KBM-7 (cell line): Measurements from ENCODE around the gene ZNF682.
"Not testable (repeated sequence)": the region's sequence is repeated elsewhere in the genome, so short reads cannot be mapped to it uniquely, and the experiment has no call there.

ENCODE experiments used
- DNase-seq: peaks from one replicate; pipeline ENCODE4 v3.0.0-alpha.2; 2015
- in situ Hi-C: fragments of 300-500 bp; cut with MboI; formaldehyde crosslinking; loops from 2 replicates; pipeline ENCODE4 v1.14.3; 2020; ENCODE audit warnings: low sequenced_read_pairs, low pct_unique_long_range_greater_than_20kb, mixed read lengths

The ZNF682 gene

GRCh38 chr19:20039203-20039723, at the start of gene ZNF682:
ZNF682 (minus strand) TSS chr19:20039505; CDS start chr19:20039345, 160 bp downstream.
- DNase-seq = peak; percentile 97
- in situ Hi-C loops = no loop called here

GRCh38 chr19:20082876-20083275, 43.6 kb upstream of the ZNF682 start:
- in situ Hi-C loops = not testable (repeated sequence)

GRCh38 chr19:20082232-20082833, 43.0 kb upstream of the ZNF682 start:
- in situ Hi-C loops, DNase-seq: not testable (repeated sequence)

More at GRCh38 chr19:20082876-20083275, 43.6 kb upstream of the ZNF682 start:
- DNase-seq = not testable (repeated sequence)

GRCh38 chr19:20080656-20081055, 41.4 kb upstream of the ZNF682 start:
- in situ Hi-C loops = no loop called here
- DNase-seq = no peak

DNA sequence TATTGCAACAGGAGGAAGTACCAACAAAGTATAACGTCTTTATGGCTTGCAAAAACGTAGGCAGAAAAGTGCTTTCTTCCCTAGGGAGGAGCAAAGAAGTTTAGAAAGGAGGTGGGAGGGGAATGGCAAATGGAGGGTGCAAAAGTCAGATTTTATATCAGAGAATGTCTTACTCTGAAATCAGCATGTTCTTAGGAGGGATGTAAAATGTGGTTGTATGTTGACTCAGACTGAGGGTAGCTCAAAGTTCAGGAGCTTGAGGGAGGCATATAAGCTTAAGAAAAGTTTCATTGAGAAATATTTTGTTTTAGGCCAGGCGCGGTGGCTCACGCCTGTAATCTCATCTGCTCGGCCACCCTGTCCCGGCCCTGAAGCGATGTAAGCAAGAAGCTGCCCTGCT, 40.2 kb upstream of the ZNF682 start:
- in situ Hi-C loops = no loop called here

GRCh38 chr19:20078581-20079031, 39.3 kb upstream of the ZNF682 start:
- in situ Hi-C loops = no loop called here
- no peak for DNase-seq

More for the DNA sequence above, 40.2 kb upstream of the ZNF682 start:
- no peak for DNase-seq

- in situ Hi-C loops = no loop called here
Observed at GRCh38 chr19:20077791-20078463, 38.6 kb upstream of the ZNF682 start, which contains the start of gene ZNF90. ZNF90 (plus strand) TSS chr19:20078000; CDS start chr19:20078133, 133 bp downstream.

GRCh38 chr19:20072936-20073335, 33.6 kb upstream of the ZNF682 start:
- in situ Hi-C loops = no loop called here

More at GRCh38 chr19:20077791-20078463, 38.6 kb upstream of the ZNF682 start, which contains the start of gene ZNF90:
- DNase-seq = no peak

DNA sequence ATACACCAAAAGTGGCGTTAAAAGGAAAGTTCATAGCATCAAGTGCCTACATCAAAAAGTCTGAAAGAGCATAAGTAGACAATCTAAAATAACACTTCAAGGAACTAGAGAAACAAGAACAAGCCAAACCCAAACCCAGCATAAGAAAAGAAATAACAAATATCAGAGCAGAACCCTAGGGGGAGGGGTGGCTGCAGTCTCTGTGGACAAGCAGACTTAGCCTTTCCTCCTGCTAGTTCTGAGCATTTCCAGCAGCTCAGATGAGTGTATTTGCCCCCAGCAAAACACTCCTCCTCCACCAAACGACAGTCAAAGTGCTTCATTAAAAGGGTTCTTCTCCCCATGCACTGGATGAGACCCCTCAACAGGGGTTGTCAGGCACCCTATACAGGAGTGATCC, 31.4 kb upstream of the ZNF682 start:
- in situ Hi-C loops = no loop called here

More at GRCh38 chr19:20072936-20073335, 33.6 kb upstream of the ZNF682 start:
- DNase-seq = no peak

GRCh38 chr19:20068559-20068958, 29.3 kb upstream of the ZNF682 start:
- in situ Hi-C loops, DNase-seq: not testable (repeated sequence)

More for the DNA sequence above, 31.4 kb upstream of the ZNF682 start:
- no peak for DNase-seq

GRCh38 chr19:20067943-20068342, 28.6 kb upstream of the ZNF682 start:
- no peak for DNase-seq
- in situ Hi-C loops = no loop called here

DNA sequence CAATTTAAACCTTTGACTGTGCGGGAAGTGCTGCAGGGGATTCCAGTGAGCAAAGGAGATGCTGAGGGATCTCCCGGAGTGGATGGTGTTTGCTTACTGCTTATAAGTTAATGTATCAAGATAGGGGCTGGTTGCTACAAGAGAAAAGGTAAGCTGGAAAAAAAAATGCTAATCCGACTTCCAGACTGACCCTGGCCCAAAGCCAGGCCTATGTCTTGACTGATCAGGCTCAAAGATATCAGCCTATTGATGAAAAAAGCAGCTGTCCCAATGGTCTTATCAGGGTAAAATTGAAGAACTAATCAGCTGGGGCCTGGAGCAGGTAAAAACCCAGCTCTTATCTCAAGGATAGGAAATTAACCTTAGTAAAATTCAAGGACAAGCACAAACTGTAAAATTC, 27.6 kb upstream of the ZNF682 start:
- in situ Hi-C loops = no loop called here
- DNase-seq = no peak

DNA sequence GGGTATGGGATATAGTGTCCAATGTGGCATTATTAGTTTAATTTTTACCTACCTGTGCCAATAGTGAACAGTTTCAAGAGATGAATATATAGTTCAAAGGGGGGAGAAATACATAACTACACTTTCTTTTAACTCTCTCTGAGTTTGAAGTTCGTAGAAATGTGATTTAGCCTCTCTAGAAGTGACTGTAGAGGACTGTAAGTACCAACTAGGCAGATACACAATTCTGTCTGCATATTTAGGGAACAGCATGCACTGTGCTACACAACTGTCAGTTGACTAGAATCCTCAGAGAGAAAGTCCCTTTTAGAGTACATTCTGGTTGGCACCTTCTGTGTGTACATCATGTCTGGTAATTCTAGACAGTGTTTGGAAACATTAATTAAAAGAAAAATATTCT, 21.0 kb upstream of the ZNF682 start:
- DNase-seq = no peak
- in situ Hi-C loops = no loop called here

- in situ Hi-C loops, DNase-seq: not testable (repeated sequence)
Observed at GRCh38 chr19:20058738-20059137, 19.4 kb upstream of the ZNF682 start.

DNA sequence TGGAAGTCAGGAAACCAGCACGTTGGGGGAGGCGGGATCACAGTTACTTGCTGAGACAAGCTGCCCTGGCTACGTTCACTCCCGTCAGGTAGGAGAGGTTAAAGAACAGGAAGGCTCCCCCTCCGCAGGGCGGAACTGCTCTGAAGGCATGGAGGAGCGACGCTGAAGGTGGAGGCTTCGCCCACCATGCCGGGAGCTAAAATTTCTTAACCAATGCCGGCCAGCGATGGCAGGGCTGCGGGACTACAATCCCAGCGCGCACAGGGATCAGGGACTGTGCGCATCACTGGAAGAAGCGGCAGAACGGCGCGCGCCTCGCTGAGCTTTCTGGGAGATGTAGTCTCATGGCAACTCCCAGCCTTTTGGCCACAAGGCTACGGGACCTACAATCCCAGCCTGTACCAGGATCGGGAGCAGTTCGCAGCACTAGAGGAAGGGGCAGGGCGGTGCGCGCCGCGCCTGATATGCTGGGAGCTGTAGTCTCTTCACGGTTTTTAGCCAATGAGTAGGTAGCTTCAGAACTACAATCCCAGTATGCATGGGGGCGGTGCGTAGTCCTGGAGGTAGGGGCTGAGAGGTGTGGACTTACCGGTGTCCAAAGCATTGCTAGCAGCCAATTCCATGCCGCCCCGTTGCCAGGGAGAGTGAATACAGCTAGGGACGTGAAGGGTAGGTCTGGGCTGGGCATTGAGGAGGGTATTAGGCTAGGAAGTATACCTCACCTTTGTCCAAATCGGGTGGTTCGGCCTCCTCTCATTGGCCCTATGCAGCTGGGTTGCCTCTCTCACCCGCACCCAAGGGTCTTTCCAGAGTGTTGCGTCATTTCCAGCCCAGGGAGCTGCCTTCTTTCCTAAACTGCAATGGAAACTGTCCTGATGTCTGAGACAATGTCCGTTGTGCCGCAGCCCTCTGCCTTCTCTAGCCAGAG, 12.8 kb upstream of the ZNF682 start:
- in situ Hi-C loops = no loop called here
- DNase-seq = peak; percentile 24

GRCh38 chr19:20045742-20046141, 6.4 kb upstream of the ZNF682 start:
- in situ Hi-C loops, DNase-seq: not testable (repeated sequence)

- no peak for DNase-seq
- in situ Hi-C loops = no loop called here
Observed at GRCh38 chr19:20044663-20045062, 5.4 kb upstream of the ZNF682 start.

- in situ Hi-C loops = no loop called here
- DNase-seq = no peak
Observed at GRCh38 chr19:20038358-20039202, 725 bp downstream of the ZNF682 start.
